HUES48 (cell line): ENCODE measurements around the gene ZNF438.
A peak's percentile ranks its signal among the peaks of the same experiment; 100 is the strongest.

Source experiments
- H3K27ac ChIP-seq: one replicate; pipeline ENCODE4 v1.7.0; 2013; ENCODE audit warnings: low read depth, low read length, inconsistent platforms
- H3K27me3 ChIP-seq: 2 replicates; pipeline ENCODE4 v1.6.1; 2013; ENCODE audit warnings: mild to moderate bottlenecking, low read length; ENCODE audit not compliant: control insufficient read depth, insufficient read depth
- H3K36me3 ChIP-seq: 2 replicates; pipeline ENCODE4 v1.6.1; 2013; ENCODE audit warnings: low read length; ENCODE audit not compliant: control insufficient read depth, insufficient read depth
- H3K4me1 ChIP-seq: 2 replicates; pipeline ENCODE4 v1.6.1; 2013; ENCODE audit warnings: mild to moderate bottlenecking, low read length; ENCODE audit not compliant: control insufficient read depth, insufficient read depth
- H3K4me3 ChIP-seq: 2 replicates; pipeline ENCODE4 v1.5.1; 2013; ENCODE audit warnings: mild to moderate bottlenecking, low read depth, low read length
- H3K9ac ChIP-seq: 2 replicates; pipeline ENCODE4 v1.6.1; 2013; ENCODE audit warnings: mild to moderate bottlenecking, low read depth, low read length, moderate library complexity
- H3K9me3 ChIP-seq: 2 replicates; pipeline ENCODE4 v1.6.1; 2013; ENCODE audit warnings: low read length; ENCODE audit not compliant: control insufficient read depth, insufficient read depth

The ZNF438 gene, protein sequence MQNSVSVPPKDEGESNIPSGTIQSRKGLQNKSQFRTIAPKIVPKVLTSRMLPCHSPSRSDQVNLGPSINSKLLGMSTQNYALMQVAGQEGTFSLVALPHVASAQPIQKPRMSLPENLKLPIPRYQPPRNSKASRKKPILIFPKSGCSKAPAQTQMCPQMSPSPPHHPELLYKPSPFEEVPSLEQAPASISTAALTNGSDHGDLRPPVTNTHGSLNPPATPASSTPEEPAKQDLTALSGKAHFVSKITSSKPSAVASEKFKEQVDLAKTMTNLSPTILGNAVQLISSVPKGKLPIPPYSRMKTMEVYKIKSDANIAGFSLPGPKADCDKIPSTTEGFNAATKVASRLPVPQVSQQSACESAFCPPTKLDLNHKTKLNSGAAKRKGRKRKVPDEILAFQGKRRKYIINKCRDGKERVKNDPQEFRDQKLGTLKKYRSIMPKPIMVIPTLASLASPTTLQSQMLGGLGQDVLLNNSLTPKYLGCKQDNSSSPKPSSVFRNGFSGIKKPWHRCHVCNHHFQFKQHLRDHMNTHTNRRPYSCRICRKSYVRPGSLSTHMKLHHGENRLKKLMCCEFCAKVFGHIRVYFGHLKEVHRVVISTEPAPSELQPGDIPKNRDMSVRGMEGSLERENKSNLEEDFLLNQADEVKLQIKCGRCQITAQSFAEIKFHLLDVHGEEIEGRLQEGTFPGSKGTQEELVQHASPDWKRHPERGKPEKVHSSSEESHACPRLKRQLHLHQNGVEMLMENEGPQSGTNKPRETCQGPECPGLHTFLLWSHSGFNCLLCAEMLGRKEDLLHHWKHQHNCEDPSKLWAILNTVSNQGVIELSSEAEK

DNA sequence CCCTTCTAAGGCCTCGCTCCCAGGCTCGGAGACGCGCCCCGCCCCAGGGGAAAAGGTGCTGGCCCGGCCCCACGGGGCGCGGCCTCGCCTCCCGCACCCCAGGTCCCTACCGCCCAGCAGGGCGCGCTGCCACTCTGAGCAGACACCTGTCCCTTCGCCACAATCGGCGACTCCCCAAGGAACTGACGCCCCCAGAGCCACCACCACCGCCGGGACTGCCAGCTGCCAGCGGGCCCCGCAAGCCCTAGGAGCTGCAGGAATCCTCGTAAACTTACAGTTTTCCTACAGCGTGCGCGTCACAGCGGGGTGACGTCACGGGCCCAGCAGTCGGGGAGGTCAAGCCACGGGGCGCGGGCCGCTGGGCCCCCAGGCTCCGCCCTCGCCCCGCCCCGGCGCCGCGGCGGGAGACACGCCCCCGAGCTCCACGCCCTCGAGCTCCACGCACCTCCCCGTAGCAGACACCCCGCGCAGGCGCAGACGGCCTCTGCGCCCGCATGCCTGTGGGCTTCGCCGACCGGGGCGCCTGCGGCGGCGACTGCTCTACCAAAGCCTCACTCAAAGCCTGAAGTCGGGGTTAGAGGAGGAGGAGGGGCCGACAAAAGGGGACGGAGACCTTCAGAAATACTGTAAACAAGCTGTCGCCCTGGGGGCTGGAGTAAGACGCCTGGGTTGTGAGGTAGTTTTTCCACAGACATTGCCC lies at the start of gene ZNF438:
TSS of gene ZNF438 (minus strand) at position 308 of the 700 bp plus-strand sequence. CDS start 154,831 bp downstream, outside the sequence.
- Histone ChIP-seq H3K9me3 (no peaks in the 10 kb centered on the region), H3K9ac (peak within 1 kb of the TSS; percentile 77), H3K27ac (peak within 1 kb of the TSS; percentile 99), H3K4me3 (peak within 1 kb of the TSS; percentile 81), H3K36me3 (no peaks in the 10 kb centered on the region), H3K4me1 (peaks cover 39% of the 10 kb centered on the region), H3K27me3 (peaks cover 31% of the 10 kb centered on the region)

DNA sequence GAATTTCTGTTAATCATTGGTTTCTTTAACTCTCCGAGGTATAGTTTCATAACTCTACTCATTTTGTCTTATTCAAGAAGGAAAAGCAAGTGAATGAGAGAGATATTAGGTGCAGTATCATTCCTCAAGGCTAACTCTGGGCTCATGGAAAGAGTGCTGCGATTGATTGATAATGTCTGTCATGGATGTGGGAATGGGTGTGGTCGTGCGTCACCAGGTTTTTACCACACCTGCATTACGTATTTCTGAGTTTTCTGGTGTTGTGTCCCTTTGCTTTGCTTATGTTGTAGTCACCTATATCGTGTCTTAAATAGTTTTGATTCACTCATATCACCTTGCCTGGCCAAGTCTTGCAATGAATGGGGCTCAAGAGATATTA lies 44.9 kb upstream of the ZNF438 start:
- H3K27me3 ChIP-seq = no peaks in the 10 kb centered on the region
- no peak overlapping the region for H3K27ac ChIP-seq
- no peak overlapping the region for H3K9ac ChIP-seq
- H3K9me3 ChIP-seq = no peaks in the 10 kb centered on the region
- no peaks in the 10 kb centered on the region for H3K36me3 ChIP-seq
- peaks cover 27% of the 10 kb centered on the region for H3K4me1 ChIP-seq
- H3K4me3 ChIP-seq = no peak overlapping the region

DNA sequence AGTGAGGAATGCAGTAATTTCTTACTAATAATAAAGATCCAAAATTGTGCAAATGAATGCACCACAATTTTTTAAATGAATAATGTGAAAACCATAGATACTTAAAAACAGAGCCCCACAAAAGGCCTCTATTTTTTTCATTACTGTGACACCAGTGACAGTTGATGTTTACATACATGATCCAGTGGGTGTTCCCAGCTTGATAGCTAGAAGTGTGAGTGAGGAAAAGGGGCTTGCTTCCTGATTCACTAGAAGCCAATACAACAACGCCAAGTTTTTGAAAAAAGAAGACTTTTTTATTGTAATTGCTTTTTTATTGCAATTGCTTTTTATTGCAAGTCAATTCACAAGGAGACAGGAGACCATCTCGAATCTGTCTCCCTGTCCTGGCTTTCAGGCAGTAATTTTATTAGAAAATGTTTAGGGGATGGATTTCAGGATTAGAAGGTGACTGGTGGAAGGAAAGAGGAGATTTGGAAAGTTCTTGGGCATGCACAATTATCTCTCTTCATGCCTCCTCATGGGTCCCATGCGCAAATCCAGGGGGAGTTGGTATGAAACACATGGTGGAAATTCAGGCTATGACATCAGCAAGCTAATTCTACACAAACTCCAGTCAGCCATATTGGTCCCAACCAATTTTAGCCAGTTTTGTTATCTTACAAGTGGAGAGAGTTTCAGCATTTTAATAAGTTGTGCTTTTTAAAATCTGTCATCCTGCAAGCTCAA lies 44.4 kb upstream of the ZNF438 start:
- H3K27ac ChIP-seq = no peak overlapping the region
- H3K9me3 ChIP-seq = no peaks in the 10 kb centered on the region
- no peak overlapping the region for H3K9ac ChIP-seq
- H3K4me1 ChIP-seq = peaks cover 27% of the 10 kb centered on the region
- no peak overlapping the region for H3K4me3 ChIP-seq
- H3K27me3 ChIP-seq = no peaks in the 10 kb centered on the region
- H3K36me3 ChIP-seq = no peaks in the 10 kb centered on the region

DNA sequence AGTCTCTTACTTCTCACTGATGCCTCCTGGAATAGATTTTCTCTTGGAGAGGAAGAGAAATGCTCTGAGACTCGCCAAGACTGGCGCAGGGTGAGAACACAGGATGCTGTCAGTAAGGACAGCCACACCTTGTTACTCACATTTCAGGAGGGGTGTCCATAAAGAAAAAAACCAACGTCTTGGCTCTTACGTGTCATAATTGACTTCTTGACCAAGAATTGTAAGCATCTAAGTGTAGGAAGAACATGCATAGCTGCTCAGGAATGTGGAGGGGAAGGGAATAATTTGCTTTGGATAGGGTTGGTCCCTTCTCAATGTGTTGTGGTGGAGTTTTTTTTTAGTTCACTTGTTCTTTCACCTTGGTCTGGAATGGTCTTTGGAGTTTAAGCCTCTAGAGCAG lies 43.8 kb upstream of the ZNF438 start:
- no peak overlapping the region for H3K27ac ChIP-seq
- H3K4me3 ChIP-seq = no peak overlapping the region
- no peak overlapping the region for H3K9ac ChIP-seq
- no peaks in the 10 kb centered on the region for H3K9me3 ChIP-seq
- peaks cover 27% of the 10 kb centered on the region for H3K4me1 ChIP-seq
- H3K36me3 ChIP-seq = no peaks in the 10 kb centered on the region
- H3K27me3 ChIP-seq = no peaks in the 10 kb centered on the region

DNA sequence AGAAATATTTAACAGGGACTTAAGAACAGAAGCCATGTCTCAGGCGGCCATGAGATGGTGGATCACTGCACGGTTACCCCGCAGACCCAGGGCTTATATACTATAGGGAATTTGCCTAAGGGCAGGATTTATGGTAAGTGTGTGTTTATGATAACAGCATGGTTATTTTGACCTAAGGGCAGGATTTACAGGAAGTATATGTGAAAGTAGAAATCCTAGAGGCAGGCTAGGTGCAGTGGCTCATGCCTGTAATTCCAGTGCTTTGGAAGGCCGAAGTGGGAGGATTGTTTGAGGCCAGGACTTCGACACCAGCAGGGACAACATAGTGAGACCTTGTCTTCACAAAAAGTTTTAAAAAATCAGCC lies 43.0 kb upstream of the ZNF438 start:
- Histone ChIP-seq H3K9ac (no peak overlapping the region), H3K4me1 (peaks cover 27% of the 10 kb centered on the region), H3K27ac (no peak overlapping the region), H3K9me3 (no peaks in the 10 kb centered on the region), H3K27me3 (no peaks in the 10 kb centered on the region), H3K4me3 (no peak overlapping the region), H3K36me3 (no peaks in the 10 kb centered on the region)

DNA sequence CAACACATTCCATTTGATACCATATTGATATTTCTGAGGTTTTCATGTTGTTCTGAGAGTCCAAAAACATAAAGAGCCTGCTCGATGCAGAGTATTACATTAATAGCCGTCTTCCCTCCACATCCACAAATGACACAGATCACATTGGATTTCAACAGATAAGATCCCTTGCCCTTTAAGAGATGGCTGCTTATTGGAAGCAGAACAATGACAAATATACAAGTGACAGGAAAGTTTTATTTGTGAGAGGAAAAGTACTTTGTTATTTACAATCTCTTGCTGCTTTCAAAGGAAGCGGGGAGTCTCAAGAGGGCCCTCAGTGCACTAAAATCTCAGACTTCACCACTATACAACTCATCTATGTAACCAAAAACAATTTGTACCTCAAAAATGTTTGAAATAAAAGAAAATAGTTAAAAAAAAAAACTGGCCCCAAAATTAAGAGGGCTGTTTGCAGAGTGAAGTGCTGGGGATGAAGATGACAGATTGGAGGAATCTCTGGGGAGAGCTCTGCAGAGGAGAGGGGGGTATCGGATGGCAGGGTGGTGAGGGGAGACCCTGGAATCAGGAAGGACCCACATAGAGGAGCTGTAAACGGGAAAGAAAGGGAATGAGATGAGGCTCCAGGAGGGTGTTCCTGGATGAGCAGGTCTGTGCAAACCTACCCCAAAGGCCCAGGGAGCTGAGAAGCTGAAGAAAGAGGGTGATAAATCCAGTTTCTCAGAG lies 42.5 kb upstream of the ZNF438 start:
- Histone ChIP-seq H3K27ac (peak overlapping the region; percentile 0), H3K27me3 (no peaks in the 10 kb centered on the region), H3K9ac (no peak overlapping the region), H3K36me3 (no peaks in the 10 kb centered on the region), H3K4me1 (peaks cover 27% of the 10 kb centered on the region), H3K9me3 (no peaks in the 10 kb centered on the region), H3K4me3 (no peak overlapping the region)

DNA sequence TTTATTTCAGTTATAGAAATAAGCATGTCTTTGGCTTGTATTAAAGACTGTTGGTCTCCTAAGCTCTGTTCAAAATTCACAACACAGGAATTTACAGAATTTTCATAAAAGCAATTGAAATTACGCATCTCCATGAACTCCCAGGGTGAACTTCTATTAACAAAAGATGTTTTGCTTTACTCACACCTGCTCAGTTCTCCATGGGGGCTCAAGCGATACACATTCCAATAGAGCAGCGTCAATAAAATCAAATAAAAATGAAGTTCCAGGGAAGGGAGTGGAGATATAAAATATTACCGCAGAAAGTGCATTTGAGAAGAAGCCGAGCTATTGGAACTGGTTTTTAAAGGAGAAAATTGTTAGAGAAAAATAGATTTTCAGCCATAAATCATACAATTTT lies 41.5 kb upstream of the ZNF438 start:
- H3K36me3 ChIP-seq = no peaks in the 10 kb centered on the region
- H3K9ac ChIP-seq = no peak overlapping the region
- H3K9me3 ChIP-seq = no peaks in the 10 kb centered on the region
- peak overlapping the region; percentile 10; the same call in 1 of the 2 replicates for H3K4me3 ChIP-seq
- peaks cover 27% of the 10 kb centered on the region for H3K4me1 ChIP-seq
- H3K27ac ChIP-seq = no peak overlapping the region
- H3K27me3 ChIP-seq = no peaks in the 10 kb centered on the region

DNA sequence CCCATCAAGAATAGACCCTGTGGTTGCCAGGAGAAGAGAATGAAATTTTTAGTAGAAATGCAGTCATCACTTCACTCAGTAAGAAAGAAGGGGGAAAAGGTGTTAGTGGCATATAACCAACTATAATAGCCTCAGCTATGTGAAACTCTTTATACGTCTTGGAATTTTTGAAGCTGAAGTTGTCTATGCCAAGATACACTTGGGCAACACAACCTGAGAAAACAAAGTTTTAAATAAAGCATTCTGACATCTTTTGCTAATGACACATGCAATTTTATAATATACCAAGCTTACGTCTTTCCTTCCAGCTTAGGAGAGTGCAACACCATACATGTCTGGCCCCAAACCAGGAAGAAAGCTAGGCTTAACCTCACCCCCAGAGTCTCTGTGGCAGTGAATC lies 40.8 kb upstream of the ZNF438 start:
- Histone ChIP-seq H3K9me3 (no peaks in the 10 kb centered on the region), H3K27ac (no peak overlapping the region), H3K9ac (no peak overlapping the region), H3K27me3 (no peaks in the 10 kb centered on the region), H3K36me3 (no peaks in the 10 kb centered on the region), H3K4me3 (no peak overlapping the region), H3K4me1 (peaks cover 27% of the 10 kb centered on the region)

DNA sequence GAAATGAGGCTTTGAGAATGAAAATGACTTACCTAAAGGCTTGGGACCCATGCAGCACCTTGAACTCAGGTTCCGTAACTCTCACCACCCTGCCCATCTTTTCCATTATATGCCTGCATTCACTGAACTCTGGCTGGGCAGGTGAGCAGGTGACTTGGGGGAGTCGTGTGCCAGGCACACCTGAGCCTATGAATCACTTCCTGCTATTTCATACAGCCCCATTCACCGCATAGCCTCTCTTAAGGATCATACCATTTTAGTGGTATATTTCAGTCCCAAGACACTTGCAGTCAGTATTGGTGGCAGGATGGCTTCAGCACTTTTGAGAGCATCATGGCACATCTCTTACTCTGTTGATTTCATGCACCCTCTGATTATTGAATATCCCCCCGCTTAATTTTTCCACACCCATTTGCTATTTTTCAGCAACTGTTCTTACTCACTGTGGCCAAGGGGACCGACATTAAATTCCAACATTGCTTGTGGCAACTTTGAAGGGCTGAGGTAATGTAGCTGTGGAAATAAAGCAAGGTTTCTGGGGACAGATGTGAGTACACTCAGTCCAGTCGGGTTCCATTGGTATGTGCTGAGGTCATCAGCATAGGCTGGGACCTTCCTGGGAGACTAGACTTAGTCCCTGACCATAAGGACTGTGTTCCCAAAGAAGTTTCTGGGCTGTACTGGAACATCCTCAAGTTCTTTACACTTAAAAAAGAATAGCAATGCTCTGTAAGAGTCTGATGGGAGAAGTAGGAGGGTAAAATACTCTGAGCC lies 39.8 kb upstream of the ZNF438 start:
- H3K27me3 ChIP-seq = no peaks in the 10 kb centered on the region
- no peaks in the 10 kb centered on the region for H3K36me3 ChIP-seq
- H3K9ac ChIP-seq = no peak overlapping the region
- H3K27ac ChIP-seq = no peak overlapping the region
- no peak overlapping the region for H3K4me3 ChIP-seq
- peaks cover 27% of the 10 kb centered on the region for H3K4me1 ChIP-seq
- no peaks in the 10 kb centered on the region for H3K9me3 ChIP-seq
